ENCODE results near the gene UNC5A. TPM values are rescaled to one million over a fixed set of nuclear protein-coding genes. Genes with fewer than 3 reads are reported as not detected.

UNC5A gene
- total RNA-seq, 1 donor from 2014 or later: 0.41 TPM

DNA sequence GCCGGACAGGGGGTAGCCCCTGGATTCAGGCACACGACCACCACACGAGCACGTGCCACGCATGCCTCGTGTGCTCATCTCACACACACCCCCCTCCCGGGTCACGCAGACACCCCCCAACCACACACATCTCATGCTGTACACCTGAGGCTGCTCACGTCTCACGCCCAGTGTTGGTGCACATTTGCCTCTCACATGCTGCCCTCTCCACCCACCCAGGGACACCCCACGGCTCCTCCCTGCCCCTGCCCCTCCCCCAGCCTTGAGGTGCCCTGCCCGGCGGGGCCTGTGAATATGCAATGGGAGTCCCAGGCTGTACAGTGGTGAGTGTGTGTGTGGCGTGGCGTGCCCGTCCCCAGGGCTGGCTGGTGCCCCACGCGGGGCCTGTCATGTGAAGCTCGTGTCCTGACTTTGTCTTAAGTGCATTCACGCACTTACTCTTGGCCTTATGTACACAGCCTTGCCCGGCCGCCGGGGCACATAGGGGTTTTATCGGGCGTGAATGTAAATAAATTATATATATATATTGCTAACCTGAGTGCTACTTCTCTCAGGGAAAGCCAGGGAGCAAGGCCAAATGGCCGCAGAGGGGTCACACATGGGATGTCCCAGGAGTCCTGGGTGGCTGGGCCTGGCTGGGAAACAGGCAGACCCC is 70.1 kb downstream of the UNC5A start:
- no peak for DNase-seq

DNA sequence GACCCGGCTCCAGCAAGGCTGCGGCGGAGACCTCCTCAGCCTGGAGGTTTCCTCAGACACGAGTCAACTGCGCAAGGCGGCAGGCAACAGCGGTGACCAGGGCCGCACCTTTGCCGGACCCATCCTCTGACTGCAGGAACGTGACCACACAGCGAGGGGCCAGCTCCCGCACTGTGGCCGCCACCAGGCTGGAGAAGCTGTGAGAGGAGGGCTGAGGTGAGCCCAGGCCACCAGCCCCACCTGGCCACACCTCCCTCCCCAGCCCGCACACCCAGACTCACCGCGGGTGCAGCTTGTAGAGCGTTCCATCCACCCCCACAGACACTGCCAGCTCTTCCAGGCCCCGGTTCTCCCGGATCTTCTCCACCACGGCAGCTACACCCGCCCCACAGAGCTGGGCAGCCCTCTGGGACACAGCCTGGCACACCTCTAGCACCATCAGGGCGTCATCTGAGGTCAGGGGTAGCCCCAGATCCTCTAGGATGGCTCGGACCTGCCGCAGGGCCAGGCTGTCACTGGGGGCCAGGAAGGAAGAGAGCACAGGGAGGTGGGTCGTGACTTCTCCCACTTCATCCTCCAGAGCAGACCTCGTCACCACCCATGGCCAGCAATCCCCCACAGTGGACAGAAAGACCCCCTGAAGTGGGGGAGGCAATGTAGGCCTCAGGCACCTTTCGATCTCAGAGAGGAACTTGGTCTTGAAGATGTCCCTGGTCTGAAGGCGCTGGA is 70.8 kb downstream of the UNC5A start:
- DNase-seq: no peak

DNA sequence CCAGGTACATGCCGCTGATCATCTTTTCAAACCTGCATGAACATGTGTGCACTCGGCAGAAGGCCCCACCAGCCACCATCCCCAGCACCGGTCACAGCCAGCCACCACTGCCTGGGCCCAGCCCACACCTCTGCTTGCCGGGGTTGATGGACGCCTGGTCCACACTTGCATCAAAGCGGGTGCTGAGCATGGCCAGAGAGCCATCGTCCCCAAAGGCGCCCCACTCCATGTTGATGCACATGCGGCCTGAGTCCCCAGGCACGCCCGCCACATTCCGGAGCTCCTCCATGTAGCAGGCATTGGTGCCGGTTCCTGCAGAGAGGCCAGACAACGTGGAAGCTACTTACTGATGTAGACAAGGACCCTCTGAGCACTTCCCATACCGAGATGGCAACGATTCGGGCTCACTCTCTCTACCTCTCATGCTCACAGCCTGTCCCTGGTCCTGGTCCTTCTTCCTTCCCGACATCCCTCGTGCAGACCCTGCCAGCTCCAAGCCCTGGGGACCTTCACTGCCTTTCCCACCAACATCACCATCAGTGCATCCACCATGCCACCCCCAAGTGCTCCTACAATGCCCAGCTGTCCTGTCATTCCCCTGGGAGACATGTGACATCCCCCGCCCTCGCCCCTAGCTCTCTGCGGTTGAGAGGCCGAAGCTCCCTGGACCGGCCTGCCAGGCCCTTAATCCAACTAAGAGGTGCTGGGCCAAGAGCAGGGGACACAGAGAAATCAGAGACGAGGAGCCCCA is 71.6 kb downstream of the UNC5A start:
- no peak for DNase-seq

DNA sequence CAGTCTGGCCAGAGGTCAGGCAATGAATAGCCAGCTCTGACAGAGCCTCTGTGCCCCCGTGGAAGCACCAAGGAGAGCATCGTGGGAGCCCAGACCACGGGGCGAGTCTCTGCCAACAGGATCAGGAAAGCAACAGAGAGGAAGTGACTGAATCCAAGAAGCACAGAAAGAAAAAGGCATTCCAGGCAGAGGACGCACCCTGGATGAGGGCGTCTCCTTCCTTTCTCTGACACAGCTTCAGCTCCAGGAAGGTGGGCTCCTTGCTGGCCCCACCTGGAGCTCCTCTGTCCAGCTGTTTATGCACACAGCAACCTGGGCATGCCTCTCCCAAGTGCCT is 72.2 kb downstream of the UNC5A start:
- DNase-seq: no peak

DNA sequence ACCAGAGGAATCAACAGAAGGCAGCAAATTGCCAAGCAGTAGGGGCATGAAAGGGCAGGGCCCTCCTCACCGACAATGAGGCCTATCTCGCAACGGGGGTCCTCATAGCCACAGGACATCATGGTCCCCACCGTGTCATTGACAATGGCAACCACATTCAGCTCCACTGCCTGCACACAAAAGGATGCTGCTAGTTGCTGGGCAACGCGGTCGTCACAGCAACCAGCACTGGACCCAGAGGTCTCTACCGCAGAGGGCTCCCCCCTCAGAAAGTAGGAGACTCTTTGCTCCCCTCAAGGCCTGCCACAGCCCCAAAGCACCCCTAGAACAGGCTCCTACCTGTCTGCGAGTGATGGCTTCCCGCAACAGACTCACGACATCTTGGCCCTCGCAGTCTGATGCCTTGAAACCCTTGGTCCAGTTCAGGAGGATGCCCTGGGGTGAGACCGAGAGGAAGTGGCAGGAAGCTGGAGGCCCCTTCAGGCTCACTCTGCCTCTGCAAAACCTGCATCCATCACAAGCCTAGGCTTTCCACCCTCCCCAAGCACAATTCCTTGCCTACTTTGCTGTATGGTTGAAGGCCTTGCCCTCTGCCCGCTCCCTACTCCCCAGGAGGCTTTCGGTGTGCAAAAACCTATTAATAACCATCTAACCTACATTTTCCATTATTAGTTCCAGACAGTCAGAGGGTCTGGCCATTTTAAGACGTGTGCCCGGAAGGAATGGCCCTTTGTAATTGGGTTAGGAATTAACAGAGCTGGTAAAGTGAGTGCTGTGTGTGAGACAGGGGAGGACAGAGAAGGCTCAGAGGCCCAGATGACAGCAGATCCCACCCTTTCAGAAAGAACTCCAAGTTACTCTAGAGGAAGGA is 73.6 kb downstream of the UNC5A start:
- no peak for DNase-seq

DNA sequence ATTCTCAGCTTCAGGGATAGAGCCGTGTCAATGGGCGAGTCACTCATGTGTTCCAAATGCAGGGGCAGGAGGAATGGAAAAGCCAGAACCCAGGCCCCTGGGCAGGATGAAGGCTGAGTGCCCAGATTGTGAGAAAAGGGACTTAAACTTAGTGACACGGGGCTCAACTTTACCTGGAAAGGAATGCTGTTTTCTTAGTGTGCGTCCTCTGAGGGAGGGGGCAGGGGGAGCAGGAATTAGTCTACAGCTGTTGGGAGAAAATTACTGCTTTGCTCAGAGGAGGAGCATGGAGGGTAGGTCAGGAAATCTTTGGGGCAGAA is 74.2 kb downstream of the UNC5A start:
- DNase-seq: peak; percentile 19

DNA sequence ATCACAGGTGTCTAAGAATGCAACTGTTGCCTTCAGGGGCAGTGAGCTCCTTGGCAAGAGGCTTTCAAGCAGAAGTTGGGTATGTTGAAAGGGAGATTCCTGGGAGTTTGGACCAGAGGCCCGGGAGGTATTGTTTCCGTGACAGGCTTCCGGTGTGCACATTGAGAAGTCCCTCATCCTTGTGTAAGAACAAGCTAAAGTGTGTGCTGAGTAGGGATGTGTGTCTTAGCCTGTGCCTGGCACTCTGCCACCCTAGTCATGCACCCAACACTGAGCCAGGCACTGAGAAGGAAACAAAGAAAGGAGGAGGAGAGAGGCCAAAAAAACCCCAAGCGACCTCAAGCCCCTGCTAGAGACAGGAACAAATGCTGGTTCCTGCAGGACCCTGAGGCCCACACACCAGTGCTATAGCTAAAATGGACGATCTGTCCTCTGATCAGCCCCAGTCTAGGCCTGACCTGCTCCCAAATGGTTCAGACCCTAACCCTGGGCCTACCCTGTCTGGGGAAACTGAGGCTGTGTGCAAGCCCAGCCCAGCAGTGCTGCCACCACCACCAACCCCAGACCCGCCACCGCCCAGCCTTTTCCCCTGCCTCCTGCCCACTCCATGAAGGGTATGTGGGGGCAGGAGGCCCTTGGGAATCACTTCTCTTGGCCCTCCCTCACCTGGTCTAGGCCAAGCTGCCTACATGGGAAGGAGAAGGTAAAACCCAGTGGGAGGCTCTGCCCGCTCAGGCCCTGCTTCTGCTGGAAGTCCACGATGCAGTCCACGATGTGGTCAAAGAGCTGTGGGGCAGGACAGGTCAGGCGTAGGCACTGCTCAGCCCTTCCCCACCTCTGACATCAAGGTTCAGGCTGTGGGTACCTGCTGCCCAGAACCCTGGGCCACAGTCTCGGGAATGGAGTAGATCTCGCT is 76.2 kb downstream of the UNC5A start:
- DNase-seq: no peak

DNA sequence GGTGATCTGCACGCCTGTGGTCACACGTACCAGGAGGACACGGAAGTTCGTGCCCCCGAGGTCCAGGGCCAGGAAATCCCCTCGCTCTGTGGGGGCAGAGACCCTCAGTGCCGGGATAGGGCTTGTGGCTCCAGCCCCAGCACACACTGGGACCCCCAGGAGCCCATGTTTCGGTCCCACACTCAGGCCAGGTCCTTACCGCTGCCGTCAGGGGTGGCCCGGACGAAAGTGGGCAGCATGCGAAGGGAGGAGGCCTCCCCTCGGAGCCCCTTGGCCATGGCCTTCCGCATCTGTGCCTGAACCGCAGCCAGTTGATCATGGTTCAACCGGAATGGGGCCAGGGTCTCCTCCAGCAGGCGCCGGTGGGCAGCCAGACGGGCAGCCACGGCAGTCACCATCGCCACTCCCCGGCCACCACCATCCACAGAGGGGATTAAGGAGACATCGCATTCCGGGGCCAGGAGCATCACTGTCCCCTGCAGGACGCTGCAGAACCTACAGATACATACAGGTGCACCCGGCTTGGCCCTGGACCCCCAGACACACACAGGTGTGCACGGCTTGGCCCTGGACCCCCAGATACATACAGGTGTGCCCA is 77.0 kb downstream of the UNC5A start:
- DNase-seq: no peak

DNA sequence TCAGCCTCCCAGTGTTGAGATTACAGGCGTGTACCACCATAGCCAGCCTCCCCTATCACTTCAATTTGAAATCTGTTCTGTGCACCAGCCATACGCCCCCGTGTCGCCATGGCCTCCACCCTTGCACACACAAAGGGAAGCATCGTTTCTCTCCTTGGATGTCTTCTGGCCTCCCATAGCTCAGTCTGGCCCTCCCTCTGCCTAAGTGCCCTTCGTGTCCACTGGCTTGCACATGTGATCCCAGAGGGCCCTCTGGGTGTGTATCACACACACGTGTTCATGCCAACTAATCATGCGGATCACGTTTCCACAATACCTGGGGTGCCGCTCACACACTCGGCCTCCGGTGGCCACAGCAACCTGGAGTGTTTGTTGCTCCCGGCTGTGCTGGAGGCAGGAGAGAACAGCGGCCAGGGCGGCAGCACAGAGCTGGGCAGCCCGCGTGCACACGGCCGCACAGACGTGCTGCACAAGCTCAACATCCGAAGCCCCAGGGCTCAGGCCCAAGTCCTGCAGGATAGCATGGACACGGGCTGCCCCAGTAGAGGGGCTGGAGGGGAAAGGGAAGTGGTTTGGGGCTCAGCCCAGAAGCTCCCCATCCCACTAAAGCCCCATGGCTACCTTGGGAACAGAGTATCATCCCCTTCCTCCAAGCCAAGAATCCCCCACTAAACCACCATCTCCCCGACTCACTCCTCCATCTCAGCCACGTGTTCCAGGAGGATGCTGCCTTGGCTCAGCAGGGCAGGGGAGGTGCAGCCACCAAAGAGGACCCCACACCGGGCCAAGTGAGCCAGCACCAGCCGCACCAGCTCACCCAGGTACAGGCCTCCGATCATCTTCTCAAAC is 77.9 kb downstream of the UNC5A start:
- DNase-seq: no peak

DNA sequence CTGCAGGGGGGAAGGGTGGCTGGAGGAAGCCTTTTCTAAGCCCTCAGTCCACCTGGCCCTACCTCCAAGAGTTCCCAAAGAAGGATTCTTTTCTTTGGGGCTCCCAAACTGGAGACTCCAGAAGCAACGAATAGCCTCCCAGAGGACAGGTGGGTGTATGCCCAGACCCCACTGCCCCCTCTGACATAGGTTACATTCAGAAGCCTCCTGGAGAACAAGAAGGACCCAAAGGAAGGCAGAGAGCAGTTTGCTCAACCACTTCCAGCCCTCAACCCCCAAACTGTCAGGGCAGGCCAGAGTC is 78.5 kb downstream of the UNC5A start:
- no peak for DNase-seq

DNA sequence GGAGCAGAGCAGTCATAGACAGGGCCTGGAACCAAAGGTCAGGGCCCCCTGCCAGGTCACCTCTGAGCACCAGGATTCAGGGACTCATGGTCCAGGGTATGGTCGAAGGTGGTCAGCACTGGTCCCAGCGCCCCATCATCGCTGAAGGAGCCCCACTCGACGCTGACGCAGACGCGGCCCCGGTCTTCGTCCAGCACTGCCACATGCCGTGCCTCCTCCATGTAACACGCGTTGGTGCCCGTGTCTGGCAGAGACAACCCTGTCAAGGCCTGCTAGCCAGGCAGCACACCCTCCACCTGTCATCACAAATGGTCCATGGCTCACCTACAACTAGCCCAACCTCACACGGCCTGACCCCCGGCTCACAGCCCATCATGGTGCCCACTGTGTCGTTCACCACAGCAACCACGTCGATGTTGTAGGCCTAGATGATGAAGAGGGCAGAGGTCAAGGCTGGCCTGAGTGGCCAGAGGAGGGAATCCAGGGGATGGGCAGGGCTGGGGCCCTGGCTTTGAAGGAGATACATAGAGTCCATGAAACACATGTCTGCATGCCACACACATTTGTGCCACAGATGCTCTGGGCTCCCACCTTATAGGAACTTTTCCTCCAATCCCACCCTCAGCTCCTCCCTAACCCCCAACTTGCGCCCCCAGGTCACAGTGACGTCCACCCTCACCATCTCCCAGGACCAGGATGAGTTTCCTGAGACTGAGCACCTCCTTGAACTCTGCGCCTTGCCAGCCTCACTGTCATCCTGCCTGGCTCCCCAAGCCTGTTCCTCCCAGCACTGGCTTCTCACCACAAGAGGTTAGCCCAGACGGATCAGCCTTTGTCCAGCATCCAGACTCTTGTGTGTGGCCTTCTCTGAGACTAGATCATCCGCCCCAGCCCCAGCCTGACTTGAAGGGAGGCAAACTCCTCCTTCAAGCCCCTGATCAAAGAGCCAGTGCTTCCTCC is 79.2 kb downstream of the UNC5A start:
- no peak for DNase-seq

DNA sequence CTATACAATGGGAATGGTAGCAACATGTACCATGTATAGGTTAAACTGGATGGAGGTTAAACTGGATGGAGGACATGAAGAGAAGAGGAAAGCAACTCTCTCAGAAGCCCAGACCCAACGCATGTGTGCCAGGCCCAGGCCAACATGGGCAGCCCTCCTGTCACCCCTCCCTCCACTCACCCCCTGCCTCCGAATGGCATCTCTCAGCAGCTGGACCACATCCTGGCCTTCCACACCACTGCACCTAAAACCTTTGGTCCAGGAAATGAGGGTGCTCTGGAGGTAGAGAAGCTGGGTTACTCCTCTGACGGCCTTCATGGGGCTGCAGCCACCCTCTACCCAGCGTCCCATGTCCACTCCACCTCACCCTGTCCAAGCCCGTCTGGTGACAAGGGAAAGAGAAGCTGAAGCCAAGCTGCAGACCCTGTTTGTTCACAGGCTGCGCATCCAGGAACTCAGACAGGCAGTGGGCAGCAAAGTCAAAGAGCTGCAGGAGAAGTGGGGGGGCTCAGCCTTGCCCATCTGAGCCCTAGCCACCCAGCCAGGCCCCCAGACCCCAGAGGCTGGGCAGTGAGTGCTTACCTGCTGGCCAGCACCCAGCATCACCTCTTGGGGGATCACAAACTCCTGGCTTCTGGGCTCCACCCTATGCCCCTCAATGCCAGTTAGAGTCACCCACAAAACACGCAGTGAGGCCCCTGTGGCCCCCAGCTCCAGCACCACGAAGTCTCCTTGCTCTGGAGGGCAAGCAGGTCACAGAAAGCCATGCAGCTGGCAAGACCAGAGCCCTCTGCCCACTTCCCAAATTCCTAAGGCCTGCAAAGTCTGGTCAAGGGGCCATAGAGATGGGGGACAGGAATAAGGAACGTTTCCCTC is 80.3 kb downstream of the UNC5A start:
- no peak for DNase-seq

DNA sequence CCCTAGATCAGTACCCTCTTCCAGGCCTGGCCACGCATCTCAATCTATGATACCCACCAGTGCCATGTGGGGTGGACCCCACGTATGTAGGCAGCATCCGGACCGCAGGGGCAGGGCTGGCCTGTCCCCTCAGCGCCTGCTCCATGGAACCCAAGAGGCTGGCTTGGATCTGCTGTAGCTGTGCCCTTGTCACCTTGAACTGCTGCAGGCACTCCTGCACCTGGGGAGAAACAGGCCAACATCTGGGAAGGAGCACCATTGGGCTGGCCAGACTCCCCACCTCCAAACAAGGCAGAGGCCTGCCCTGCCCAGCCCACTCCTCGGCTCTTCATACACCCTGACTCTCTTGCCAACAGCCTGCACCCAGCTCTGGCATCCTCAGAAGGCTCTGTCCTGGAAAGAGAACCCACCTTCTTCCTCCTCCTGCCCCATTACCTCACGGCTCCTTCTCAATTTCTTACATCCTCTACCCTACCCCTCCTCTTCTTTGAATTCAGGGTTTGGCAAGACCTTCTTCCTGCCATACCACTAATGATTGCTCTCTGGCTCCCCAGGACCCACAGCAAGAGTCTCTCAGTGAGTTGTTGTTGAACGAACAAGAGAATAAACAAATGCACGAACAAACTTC is 81.1 kb downstream of the UNC5A start:
- DNase-seq: no peak

DNA sequence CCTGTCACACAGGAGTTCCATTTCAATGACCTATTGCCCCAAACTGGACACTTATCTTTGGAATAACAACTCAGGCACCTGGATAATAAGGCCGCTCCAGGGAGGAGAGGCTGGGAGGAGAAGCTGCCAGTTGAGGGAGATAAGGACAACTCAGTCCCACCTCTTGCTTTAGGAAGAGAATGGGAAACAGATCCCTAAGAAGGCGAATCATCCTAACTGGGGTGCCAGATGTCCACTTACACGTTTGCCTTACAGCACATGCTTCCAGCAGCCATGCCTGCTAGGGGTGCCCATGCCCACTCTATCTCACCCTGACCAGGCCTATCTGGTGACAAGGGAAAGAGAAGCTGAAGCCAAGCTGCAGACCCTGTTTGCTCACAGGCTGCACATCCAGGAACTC is 82.3 kb downstream of the UNC5A start:
- no peak for DNase-seq

DNA sequence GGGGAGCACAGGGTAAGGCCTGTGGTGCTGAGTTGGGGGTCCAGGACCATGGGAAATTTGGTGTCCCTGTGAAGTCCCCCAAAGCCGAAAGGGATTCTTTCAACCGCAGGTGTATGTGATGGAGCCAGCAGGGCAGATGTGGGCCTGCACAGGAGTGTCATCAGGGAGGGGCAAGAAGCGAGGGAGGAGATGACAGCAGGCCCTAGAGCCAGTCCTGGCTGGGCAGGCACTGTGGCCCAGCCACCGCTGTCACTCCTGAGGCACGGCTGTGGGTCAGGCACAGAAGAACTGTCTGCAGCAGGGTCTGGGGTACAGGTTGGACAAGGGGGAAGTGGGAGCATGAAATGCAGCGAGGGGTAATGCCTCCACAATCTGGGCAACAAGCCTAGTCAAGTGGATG is 83.9 kb downstream of the UNC5A start:
- DNase-seq: no peak

DNA sequence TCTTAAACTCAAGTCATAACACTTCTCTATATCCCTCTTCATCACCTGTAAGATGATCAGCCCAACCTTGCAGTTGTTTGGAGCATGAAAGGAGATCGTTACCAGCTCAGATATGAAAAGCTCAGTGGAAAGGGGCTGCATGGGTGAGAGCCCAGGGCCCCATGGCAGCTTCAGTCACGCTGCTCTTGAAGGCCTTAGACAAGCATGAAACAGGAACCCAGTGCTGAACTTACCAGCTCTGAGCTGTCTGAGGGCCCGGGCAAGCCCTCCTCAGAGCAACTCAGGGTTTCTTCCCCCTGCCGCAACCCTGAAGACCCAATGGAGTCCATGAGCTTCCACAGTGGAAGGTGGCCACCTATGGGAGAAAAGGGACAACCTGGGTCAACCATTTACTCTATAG is 85.5 kb downstream of the UNC5A start:
- no peak for DNase-seq

DNA sequence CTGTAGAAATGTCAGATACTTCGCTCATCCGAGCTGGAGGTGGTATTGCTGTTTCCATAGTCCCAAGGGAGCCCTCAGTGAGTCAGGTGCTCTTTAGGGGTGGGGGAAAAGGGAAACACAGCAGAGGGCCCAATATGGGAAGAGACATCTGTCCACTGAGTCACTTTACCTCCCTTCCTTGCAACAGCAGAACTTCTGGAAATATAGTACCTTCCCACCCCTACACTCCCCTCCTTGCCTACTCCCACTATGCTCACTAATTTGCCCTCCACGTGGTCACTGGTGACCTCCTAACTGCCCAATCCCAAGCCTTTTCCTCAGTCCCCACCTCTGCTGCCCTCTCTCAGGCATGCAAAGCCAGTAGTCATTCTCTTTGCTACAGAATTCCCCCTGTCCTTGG is 86.9 kb downstream of the UNC5A start:
- DNase-seq: no peak
